SK-N-MC (cell line): ENCODE results near the gene DUSP1.

Experiments used
- DNase-seq: peaks from one replicate; pipeline ENCODE4 v3.0.0-alpha.2; 2011; ENCODE audit warnings: low read depth, low spot score
- H3K27ac ChIP-seq: fragments of 200-600 bp; sonication (generic); 2 replicates; pipeline ENCODE4 v1.5.1; 2016; ENCODE audit warnings: mixed run types
- H3K36me3 ChIP-seq: fragments of 200-600 bp; sonication (generic); 2 replicates; pipeline ENCODE4 v1.6.1; 2017; ENCODE audit warnings: antibody characterized with exemption, low read length, mixed read lengths; ENCODE audit not compliant: insufficient read depth
- H3K4me3 ChIP-seq: fragments of 200-600 bp; sonication (generic); 2 replicates; pipeline ENCODE4 v1.5.1; 2016
- H3K9ac ChIP-seq: fragments of 200-600 bp; sonication (generic); 2 replicates; pipeline ENCODE4 v1.8.0; 2017; ENCODE audit warnings: mixed run types, mixed read lengths; ENCODE audit not compliant: insufficient read length
- H3K9me3 ChIP-seq: fragments of 200-600 bp; sonication (generic); 2 replicates; pipeline ENCODE4 v1.6.1; 2017; ENCODE audit warnings: low read depth, mild to moderate bottlenecking, antibody characterized with exemption, low read length, moderate library complexity, mixed read lengths
- EZH2 ChIP-seq: fragments of 200-600 bp; sonication (generic); IDR thresholded peaks from one replicate; pipeline ENCODE4 v1.6.1; 2017; ENCODE audit warnings: antibody characterized with exemption
- FOXP2 ChIP-seq: optimal IDR thresholded peaks from 2 replicates; pipeline ENCODE3; 2011; ENCODE audit warnings: mild to moderate bottlenecking, moderate library complexity; ENCODE audit not compliant: insufficient read depth; ENCODE audit errors: extremely low read length, control extremely low read depth
- POLR2AphosphoS5 ChIP-seq: IDR thresholded peaks from 2 replicates; pipeline ENCODE4 v1.6.1; 2012; ENCODE audit warnings: mild to moderate bottlenecking, low read depth, low read length, borderline replicate concordance

The DUSP1 gene

DNA sequence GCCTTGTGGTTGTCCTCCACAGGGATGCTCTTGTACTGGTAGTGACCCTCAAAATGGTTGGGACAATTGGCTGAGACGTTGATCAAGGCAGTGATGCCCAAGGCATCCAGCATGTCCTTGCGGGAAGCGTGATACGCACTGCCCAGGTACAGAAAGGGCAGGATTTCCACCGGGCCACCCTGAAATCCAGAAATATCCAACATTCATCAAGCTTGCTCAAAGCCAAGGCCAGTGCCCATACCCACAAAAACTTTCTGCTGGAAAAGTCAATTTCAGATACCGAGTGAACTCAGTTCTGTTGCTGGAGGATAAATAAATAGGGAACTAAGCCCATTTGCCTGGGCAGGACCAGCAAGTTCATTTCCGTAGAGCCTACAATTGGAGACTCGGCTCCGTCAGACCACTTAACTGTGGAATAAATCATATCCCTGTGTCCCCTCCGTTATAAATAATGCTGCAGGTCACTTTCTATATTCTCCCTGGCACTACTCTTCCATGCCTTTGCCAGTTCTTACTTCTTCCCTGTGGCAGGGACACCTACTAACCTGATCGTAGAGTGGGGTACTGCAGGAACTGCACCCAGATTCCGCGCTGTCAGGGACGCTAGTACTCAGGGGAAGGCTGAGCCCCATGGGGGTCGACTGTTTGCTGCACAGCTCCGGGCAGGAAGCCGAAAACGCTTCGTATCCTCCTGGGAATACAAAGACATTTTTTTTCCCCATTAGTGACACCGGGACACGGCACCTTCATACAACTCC lies 1.2 kb downstream of the DUSP1 start:
- DNase-seq = no peak
- H3K9me3 ChIP-seq = no peaks in the 10 kb centered on the region
- peak overlapping the region; percentile 77; the same call in 1 of the 2 replicates for H3K27ac ChIP-seq
- H3K9ac ChIP-seq = peak overlapping the region; percentile 95
- TF ChIP-seq POLR2AphosphoS5 (0 out of 2 replicates have a peak, but pooled peaks have one; percentile 14), EZH2 (no peak)
- H3K4me3 ChIP-seq = peak overlapping the region; percentile 97
- peaks cover 24% of the 10 kb centered on the region for H3K36me3 ChIP-seq

DNA sequence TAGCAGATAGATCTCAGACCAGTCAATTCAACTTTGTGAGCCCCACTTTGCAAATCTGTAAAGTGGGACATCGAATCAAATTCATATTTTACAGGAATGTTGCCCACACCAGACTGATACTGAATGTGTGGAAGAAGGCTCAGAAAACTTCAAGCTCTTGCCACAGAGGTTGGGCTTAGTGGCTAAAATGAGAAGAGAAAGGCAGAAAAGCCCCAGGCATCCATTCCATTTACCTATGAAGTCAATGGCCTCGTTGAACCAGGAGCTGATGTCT lies 1.7 kb downstream of the DUSP1 start:
- H3K9ac ChIP-seq = peak overlapping the region; percentile 95
- no peak for TF ChIP-seq POLR2AphosphoS5
- TF ChIP-seq FOXP2 = no peak
- no peak for DNase-seq
- peaks cover 24% of the 10 kb centered on the region for H3K36me3 ChIP-seq
- peak overlapping the region; percentile 97 for H3K4me3 ChIP-seq
- no peaks in the 10 kb centered on the region for H3K9me3 ChIP-seq
- H3K27ac ChIP-seq = no peak overlapping the region

DNA sequence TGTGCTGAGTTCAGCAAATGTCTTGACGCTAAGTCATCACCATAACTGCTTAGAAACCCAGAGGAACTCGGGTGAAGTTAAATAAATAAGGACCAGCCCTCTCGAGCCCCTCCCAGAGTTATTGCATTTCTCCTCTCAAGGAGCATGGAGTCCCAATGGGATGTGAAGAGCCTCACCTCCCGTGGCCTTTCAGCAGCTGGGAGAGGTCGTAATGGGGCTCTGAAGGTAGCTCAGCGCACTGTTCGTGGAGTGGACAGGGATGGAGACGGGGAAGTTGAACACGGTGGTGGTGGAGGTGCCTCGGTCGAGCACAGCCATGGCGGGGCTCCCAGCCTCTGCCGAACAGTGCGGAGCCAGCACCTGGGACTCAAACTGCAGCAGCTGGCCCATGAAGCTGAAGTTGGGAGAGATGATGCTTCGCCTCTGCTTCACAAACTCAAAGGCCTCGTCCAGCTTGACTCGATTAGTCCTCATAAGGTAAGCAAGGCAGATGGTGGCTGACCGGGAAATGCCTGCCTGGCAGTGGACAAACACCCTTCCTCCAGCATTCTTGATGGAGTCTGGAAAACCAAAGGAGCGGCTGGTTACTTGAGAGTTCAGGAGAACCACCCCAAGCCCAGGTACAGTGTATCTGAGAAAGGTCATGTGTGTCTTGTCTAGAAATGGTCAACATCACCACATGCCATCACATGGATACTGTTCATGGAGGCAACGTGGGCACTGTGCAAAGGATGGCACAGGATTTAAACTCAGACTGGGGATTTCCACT lies 2.2 kb downstream of the DUSP1 start:
- TF ChIP-seq FOXP2 = no peak
- TF ChIP-seq POLR2AphosphoS5 = no peak
- no peak for TF ChIP-seq EZH2
- H3K4me3 ChIP-seq = peak overlapping the region; percentile 97
- no peak overlapping the region for H3K27ac ChIP-seq
- DNase-seq = no peak
- no peaks in the 10 kb centered on the region for H3K9me3 ChIP-seq
- H3K36me3 ChIP-seq = peaks cover 24% of the 10 kb centered on the region
- H3K9ac ChIP-seq = no peak overlapping the region

DNA sequence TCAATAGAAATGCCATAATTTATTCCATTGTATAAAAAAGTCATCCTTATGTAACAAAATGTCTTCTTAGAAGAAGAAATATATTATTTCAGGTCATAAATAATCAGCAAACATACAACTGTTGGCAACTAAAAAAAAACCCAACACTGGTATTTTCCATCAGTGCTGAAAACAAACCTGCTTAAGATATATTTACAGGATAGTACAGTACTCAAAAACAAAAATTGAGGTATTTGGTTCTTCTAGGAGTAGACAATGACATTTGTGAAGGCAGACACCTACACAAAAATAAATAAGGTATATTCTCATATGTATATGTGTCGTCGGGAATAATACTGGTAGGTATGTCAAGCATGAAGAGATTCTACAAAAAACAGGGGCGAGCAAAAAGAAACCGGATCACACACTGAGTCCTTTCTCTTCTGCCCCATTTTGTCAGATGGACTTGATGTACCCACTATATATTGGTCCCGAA lies 2.9 kb downstream of the DUSP1 start:
- Histone ChIP-seq H3K9ac (no peak overlapping the region), H3K4me3 (peak overlapping the region; percentile 97), H3K27ac (no peak overlapping the region), H3K36me3 (peaks cover 24% of the 10 kb centered on the region), H3K9me3 (no peaks in the 10 kb centered on the region)
- TF ChIP-seq FOXP2 = no peak
- TF ChIP-seq EZH2 = no peak
- TF ChIP-seq POLR2AphosphoS5 = no peak
- DNase-seq = no peak

DNA sequence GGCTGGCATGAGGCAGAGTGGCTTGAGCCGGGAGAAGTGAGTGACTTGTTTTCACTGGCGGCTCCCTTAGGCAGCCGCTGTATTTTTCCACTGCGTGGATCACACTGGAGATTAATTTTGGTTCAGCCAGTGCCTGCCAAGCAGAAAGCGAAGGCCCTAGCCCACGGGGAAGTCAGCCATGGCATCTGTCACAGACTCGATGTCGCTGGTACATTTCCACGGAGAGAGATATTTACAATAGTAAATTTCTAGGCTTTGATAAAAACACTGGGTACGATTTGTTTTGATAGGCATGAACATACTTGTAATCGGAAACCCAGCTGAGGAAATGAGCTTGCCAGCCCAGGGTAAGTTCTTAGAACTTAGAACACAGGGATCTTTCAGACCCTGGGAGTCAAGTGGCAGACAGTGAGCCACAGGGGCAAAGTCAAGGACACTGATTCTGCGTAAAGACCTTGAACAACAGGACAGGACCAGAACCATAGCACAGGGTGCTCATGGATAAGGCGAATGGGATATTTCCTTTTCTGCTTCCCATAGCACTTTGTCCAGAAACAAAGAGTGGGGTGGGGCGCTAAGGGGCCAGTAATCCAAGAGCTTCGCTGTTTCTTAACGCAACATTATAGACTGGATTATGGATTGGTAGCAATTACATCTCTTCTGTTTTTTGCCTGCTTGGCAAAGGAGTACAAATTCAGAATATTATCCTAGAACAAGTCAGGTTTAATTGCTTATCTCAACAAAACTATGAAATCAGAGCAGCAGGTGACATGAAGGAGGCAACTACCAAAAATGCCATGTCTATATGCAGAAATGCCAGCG lies 4.5 kb downstream of the DUSP1 start:
- DNase-seq = no peak
- peak overlapping the region; percentile 24 for H3K4me3 ChIP-seq
- TF ChIP-seq POLR2AphosphoS5 (no peak; the same call in 1 of the 2 replicates), EZH2 (no peak), FOXP2 (no peak)
- peak overlapping the region; percentile 93 for H3K27ac ChIP-seq
- peak overlapping the region; percentile 49 for H3K9ac ChIP-seq
- no peaks in the 10 kb centered on the region for H3K9me3 ChIP-seq
- H3K36me3 ChIP-seq = peaks cover 24% of the 10 kb centered on the region

DNA sequence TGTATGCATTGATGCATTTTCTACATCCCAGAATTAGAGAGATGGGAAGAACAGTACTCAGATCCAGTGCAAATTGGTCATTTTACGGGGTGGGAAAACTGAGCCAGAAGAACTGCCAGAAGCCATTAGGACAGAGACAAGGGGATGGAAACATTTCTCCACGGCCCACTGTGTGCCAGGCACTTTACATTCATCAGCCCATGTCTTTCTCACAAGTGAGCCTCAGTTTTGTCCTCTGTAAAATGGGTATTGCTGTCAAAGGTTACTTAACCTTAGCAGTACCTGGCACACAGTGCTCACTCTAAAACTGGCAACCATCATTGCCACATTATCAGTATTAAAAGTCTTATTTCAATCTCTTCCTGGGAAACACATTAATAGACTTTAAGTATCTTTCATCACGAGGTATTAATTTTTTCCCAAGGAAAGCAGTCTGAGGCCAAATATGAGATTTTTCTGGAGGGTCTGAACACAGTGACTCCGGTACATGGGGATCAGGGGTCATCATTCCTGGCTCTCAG lies 5.2 kb downstream of the DUSP1 start:
- Histone ChIP-seq H3K27ac (peak overlapping the region; percentile 93), H3K9ac (peak overlapping the region; percentile 9), H3K9me3 (no peaks in the 10 kb centered on the region), H3K4me3 (peak overlapping the region; percentile 80), H3K36me3 (peaks cover 24% of the 10 kb centered on the region)
- no peak for DNase-seq
- TF ChIP-seq FOXP2 = no peak
- TF ChIP-seq POLR2AphosphoS5 = no peak
- TF ChIP-seq EZH2 = no peak

DNA sequence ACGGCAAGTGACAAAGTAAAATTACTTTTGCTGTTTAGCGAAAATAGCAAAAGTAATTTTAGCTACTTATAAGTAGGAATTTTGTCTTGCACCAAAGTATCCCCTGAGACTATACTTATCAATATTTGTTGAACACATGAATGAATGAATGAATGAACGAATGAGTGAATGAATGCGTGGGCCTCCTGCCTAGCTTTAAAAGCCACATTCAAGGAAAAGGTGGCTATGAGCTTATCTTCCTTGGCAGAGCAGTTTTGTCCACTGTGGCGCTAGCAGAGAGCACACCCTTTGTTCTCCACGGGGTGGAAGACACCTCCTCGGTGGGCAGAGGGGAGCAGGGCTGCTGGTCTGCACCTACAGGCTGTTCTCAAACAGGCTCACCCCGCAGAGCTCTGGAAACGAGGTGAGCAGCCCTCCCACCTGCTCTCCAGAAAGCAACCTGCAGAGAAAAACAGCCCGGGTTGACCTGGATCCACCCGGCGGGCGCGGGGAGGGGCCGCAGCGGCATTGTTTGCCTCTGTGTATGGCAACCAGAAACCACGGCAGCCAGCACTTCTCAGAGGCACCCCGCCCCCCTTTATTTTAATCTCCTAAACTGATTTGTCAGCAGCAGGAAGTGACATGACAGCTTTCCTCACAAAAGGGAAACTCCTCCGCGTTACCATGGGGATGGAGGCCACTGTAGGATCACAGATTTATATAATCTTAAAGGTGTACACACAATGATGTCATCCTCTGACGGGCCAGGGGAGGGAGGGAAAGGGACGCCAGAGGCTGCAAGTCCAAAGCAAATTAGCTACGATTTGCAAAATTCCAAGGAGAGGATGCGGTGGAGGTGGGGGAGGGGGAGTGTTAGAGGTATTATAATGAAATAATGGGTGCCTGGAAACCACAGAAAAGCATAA lies 5.9 kb downstream of the DUSP1 start:
- Histone ChIP-seq H3K4me3 (peak overlapping the region; percentile 80), H3K27ac (peak overlapping the region; percentile 93), H3K36me3 (peaks cover 24% of the 10 kb centered on the region), H3K9me3 (peaks cover 2% of the 10 kb centered on the region; the same call in 1 of the 2 replicates), H3K9ac (peak overlapping the region; percentile 87)
- TF ChIP-seq EZH2 (no peak), FOXP2 (no peak), POLR2AphosphoS5 (peak; percentile 62)
- DNase-seq = peak; percentile 99
